GM23338 (cell line): Measurements from ENCODE around the gene KRT31. TPM values are rescaled to one million over a fixed set of nuclear protein-coding genes. Genes with fewer than 3 reads are reported as not detected.
A peak's percentile ranks its signal among the peaks of the same experiment; 100 is the strongest.

ENCODE experiments used
- ATAC-seq: fragments of 200-7000 bp; cut with Tn5 transposase; 3 replicates; pipeline ENCODE4 v1.9.1; 2020
- DNase-seq: peaks from one replicate; pipeline ENCODE4 v3.0.0-alpha.2; 2015; ENCODE audit warnings: low spot score
- H2AFZ ChIP-seq: fragments of 200-600 bp; sonication (generic); 2 replicates; pipeline ENCODE4 v1.8.0; 2016; ENCODE audit warnings: antibody characterized with exemption, mild to moderate bottlenecking, moderate library complexity
- H3F3A ChIP-seq: fragments of 200-600 bp; sonication (generic); replicated peaks from 2 replicates; pipeline ENCODE4 v1.8.0; 2017; ENCODE audit warnings: antibody characterized with exemption, mixed run types, low read depth
- H3K27ac ChIP-seq: fragments of 200-600 bp; sonication (generic); 2 replicates; pipeline ENCODE4 v1.6.1; 2016; ENCODE audit warnings: low read depth
- H3K27me3 ChIP-seq: fragments of 200-600 bp; sonication (generic); 2 replicates; pipeline ENCODE4 v1.8.0; 2016; ENCODE audit warnings: mild to moderate bottlenecking, mixed run types, moderate library complexity; ENCODE audit not compliant: insufficient read depth
- H3K36me3 ChIP-seq: fragments of 200-600 bp; sonication (generic); 2 replicates; pipeline ENCODE4 v1.8.0; 2016; ENCODE audit warnings: mild to moderate bottlenecking; ENCODE audit not compliant: insufficient read depth
- H3K4me1 ChIP-seq: fragments of 200-600 bp; sonication (generic); 2 replicates; pipeline ENCODE4 v1.8.0; 2016; ENCODE audit warnings: mild to moderate bottlenecking, moderate library complexity; ENCODE audit not compliant: insufficient read depth
- H3K4me2 ChIP-seq: fragments of 200-600 bp; sonication (generic); 2 replicates; pipeline ENCODE4 v1.7.1; 2017; ENCODE audit warnings: mixed run types
- H3K4me3 ChIP-seq: fragments of 200-600 bp; sonication (generic); 2 replicates; pipeline ENCODE4 v1.6.1; 2016; ENCODE audit warnings: mixed run types
- H3K79me2 ChIP-seq: fragments of 200-600 bp; sonication (generic); replicated peaks from 2 replicates; pipeline ENCODE4 v1.8.0; 2017; ENCODE audit warnings: mild to moderate bottlenecking; ENCODE audit not compliant: insufficient read depth
- H3K9me2 ChIP-seq: fragments of 200-600 bp; sonication (generic); 2 replicates; pipeline ENCODE4 v1.8.0; 2017; ENCODE audit not compliant: insufficient read depth
- H4K20me1 ChIP-seq: fragments of 200-600 bp; sonication (generic); replicated peaks from 2 replicates; pipeline ENCODE4 v1.8.0; 2017; ENCODE audit warnings: mild to moderate bottlenecking; ENCODE audit not compliant: insufficient read depth
- H3K27ac Mint-ChIP-seq: 2 replicates; pipeline ENCODE4 v1.8.0; 2020; ENCODE audit warnings: inconsistent platforms, mild to moderate bottlenecking, moderate library complexity, mixed read lengths
- H3K27me3 Mint-ChIP-seq: 3 replicates; pipeline ENCODE4 v1.8.0; 2022; ENCODE audit warnings: low read depth, mild to moderate bottlenecking, moderate library complexity, mixed read lengths, inconsistent platforms; ENCODE audit not compliant: insufficient read depth, poor library complexity
- H3K36me3 Mint-ChIP-seq: 3 replicates; pipeline ENCODE4 v1.8.0; 2021; ENCODE audit warnings: low read depth, mild to moderate bottlenecking, inconsistent platforms, moderate library complexity, mixed read lengths
- H3K4me1 Mint-ChIP-seq: 3 replicates; pipeline ENCODE4 v1.8.0; 2020; ENCODE audit warnings: mild to moderate bottlenecking, inconsistent platforms, mixed read lengths
- H3K4me3 Mint-ChIP-seq: 3 replicates; pipeline ENCODE4 v1.8.0; 2021; ENCODE audit warnings: moderate library complexity, mild to moderate bottlenecking, inconsistent platforms, mixed read lengths
- H3K9me3 Mint-ChIP-seq: 3 replicates; pipeline ENCODE4 v1.8.0; 2020; ENCODE audit warnings: moderate library complexity, mild to moderate bottlenecking, inconsistent platforms, mixed read lengths
- CREB1 ChIP-seq: fragments of 250-450 bp; sonication (Bioruptor Pico); IDR thresholded peaks from 2 replicates; pipeline ENCODE4 v1.5.0; 2020; ENCODE audit warnings: low read depth, mild to moderate bottlenecking, moderate library complexity
- CTCF ChIP-seq, 2 experiments: fragments of 200-600 bp in 1 of 2; sonication (generic) in 1 of 2; conservative IDR thresholded peaks; 2 replicates each; pipeline versions ENCODE4 v1.5.1 to v1.6.1; 2016 to 2017; ENCODE audit warnings: antibody characterized with exemption in 2 of 2, low read depth in 2 of 2, mild to moderate bottlenecking in 2 of 2, moderate library complexity in 1 of 2
- ETS1 ChIP-seq: IDR thresholded peaks from 2 replicates; pipeline ENCODE4 v1.6.1; 2016; ENCODE audit warnings: antibody characterized with exemption
- EZH2 ChIP-seq: fragments of 200-600 bp; sonication (generic); IDR thresholded peaks from one replicate; pipeline ENCODE4 v1.8.0; 2017; ENCODE audit warnings: antibody characterized with exemption, mild to moderate bottlenecking, low read depth; ENCODE audit not compliant: unreplicated experiment
- EZH2phosphoT487 ChIP-seq: fragments of 200-600 bp; sonication (generic); IDR thresholded peaks from one replicate; pipeline ENCODE4 v1.8.1; 2018; ENCODE audit warnings: antibody characterized with exemption; ENCODE audit not compliant: unreplicated experiment
- JUNB ChIP-seq: IDR thresholded peaks from one replicate; pipeline ENCODE4 v1.6.1; 2016; ENCODE audit warnings: antibody characterized with exemption; ENCODE audit not compliant: unreplicated experiment
- NANOG ChIP-seq: IDR thresholded peaks from 2 replicates; pipeline ENCODE4 v1.6.1; 2016; ENCODE audit warnings: antibody characterized with exemption, borderline replicate concordance
- POLR2AphosphoS5 ChIP-seq: IDR thresholded peaks from 2 replicates; pipeline ENCODE4 v1.6.1; 2016; ENCODE audit warnings: antibody characterized with exemption, low read depth
- STAT1 ChIP-seq: IDR thresholded peaks from one replicate; pipeline ENCODE4 v1.6.1; 2016; ENCODE audit warnings: antibody characterized with exemption; ENCODE audit not compliant: unreplicated experiment
- ZNF114 ChIP-seq: fragments of 250-450 bp; sonication (Bioruptor Pico); IDR thresholded peaks from 2 replicates; pipeline ENCODE4 v1.5.0; 2020; ENCODE audit warnings: mild to moderate bottlenecking, moderate library complexity
- ZNF331 ChIP-seq: fragments of 250-450 bp; sonication (Bioruptor Pico); IDR thresholded peaks from 2 replicates; pipeline ENCODE4 v1.5.0; 2020; ENCODE audit warnings: low read depth, mild to moderate bottlenecking, moderate library complexity
- polyA plus RNA-seq: library from polyadenylated mRNA; unstranded; fragments of >200 nt; fragmentation: Nextera tagmentation; extraction: Ambion mirVana; gene quantifications from 2 replicates; pipeline ENCODE4 v1.2.1, GENCODE V29; 2016
- total RNA-seq: library from RNA; depleted of rRNA; stranded (reverse); fragments of >200 nt; shearing (Covaris generic); gene quantifications from 2 replicates; pipeline ENCODE4 v1.2.3, GENCODE V29; 2014
- TF ChIP-seq, protein P1 (sequence below): IDR thresholded peaks from one replicate; pipeline ENCODE4 v1.6.1; 2018; ENCODE audit warnings: antibody characterized with exemption; ENCODE audit not compliant: unreplicated experiment
- TF ChIP-seq, protein P2 (sequence below): fragments of 250-450 bp; sonication (Bioruptor Pico); IDR thresholded peaks from 2 replicates; pipeline ENCODE4 v1.5.0; 2020; ENCODE audit warnings: mild to moderate bottlenecking, moderate library complexity

KRT31 gene
- total and polyA plus RNA-seq, 2 experiments from 2014 or later: not detected

DNA sequence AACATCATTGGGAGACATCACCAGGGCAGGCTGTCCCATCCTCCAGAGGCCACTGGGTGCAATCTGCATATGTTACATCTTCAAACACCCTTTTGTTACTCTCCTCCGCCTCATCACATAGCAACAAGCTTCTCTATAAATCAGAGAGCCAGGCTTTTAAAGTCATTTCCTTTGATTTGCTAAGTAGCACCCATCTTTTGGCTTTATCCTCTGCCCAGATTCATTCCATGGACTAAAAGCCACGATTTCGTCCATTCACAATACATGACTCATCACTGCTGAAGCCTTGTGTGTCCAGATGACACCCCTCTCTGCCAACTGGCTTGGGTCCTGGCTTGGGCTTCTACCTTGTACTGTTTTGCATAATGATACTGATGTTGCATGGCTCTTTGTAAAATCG lies 45.3 kb upstream of the KRT31 start:
- H3K36me3 Mint-ChIP-seq: no peaks in the 10 kb centered on the region
- 0 out of 2 replicates have a peak overlapping the region, but pooled peaks have one; percentile 32 for H2AFZ ChIP-seq

More for the DNA sequence above, 45.3 kb upstream of the KRT31 start:
- DNase-seq (no peak), ATAC-seq (no peak)
- H3K27me3 Mint-ChIP-seq: no peaks in the 10 kb centered on the region
- no peaks in the 10 kb centered on the region for H3F3A ChIP-seq
- no peak overlapping the region for H3K4me3 Mint-ChIP-seq
- no peak overlapping the region for H3K4me3 ChIP-seq
- H3K27ac ChIP-seq: no peak overlapping the region
- no peaks in the 10 kb centered on the region for H4K20me1 ChIP-seq
- no peaks in the 10 kb centered on the region for H3K4me1 ChIP-seq
- H3K36me3 ChIP-seq: no peaks in the 10 kb centered on the region
- TF ChIP-seq EZH2phosphoT487 (no peak), POLR2AphosphoS5 (no peak), ZNF331 (no peak), NANOG (no peak), CREB1 (no peak), CTCF (conservative IDR thresholded peaks at IDR 0.05; ENCODE audit: low read depth in 2 of 2) (no peak), ETS1 (no peak), JUNB (no peak), STAT1 (no peak), ZNF114 (CRISPR knock-in tag) (no peak), EZH2 (no peak)
- TF ChIP-seq, protein P1, sequence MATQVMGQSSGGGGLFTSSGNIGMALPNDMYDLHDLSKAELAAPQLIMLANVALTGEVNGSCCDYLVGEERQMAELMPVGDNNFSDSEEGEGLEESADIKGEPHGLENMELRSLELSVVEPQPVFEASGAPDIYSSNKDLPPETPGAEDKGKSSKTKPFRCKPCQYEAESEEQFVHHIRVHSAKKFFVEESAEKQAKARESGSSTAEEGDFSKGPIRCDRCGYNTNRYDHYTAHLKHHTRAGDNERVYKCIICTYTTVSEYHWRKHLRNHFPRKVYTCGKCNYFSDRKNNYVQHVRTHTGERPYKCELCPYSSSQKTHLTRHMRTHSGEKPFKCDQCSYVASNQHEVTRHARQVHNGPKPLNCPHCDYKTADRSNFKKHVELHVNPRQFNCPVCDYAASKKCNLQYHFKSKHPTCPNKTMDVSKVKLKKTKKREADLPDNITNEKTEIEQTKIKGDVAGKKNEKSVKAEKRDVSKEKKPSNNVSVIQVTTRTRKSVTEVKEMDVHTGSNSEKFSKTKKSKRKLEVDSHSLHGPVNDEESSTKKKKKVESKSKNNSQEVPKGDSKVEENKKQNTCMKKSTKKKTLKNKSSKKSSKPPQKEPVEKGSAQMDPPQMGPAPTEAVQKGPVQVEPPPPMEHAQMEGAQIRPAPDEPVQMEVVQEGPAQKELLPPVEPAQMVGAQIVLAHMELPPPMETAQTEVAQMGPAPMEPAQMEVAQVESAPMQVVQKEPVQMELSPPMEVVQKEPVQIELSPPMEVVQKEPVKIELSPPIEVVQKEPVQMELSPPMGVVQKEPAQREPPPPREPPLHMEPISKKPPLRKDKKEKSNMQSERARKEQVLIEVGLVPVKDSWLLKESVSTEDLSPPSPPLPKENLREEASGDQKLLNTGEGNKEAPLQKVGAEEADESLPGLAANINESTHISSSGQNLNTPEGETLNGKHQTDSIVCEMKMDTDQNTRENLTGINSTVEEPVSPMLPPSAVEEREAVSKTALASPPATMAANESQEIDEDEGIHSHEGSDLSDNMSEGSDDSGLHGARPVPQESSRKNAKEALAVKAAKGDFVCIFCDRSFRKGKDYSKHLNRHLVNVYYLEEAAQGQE: no peak
- TF ChIP-seq, protein P2, sequence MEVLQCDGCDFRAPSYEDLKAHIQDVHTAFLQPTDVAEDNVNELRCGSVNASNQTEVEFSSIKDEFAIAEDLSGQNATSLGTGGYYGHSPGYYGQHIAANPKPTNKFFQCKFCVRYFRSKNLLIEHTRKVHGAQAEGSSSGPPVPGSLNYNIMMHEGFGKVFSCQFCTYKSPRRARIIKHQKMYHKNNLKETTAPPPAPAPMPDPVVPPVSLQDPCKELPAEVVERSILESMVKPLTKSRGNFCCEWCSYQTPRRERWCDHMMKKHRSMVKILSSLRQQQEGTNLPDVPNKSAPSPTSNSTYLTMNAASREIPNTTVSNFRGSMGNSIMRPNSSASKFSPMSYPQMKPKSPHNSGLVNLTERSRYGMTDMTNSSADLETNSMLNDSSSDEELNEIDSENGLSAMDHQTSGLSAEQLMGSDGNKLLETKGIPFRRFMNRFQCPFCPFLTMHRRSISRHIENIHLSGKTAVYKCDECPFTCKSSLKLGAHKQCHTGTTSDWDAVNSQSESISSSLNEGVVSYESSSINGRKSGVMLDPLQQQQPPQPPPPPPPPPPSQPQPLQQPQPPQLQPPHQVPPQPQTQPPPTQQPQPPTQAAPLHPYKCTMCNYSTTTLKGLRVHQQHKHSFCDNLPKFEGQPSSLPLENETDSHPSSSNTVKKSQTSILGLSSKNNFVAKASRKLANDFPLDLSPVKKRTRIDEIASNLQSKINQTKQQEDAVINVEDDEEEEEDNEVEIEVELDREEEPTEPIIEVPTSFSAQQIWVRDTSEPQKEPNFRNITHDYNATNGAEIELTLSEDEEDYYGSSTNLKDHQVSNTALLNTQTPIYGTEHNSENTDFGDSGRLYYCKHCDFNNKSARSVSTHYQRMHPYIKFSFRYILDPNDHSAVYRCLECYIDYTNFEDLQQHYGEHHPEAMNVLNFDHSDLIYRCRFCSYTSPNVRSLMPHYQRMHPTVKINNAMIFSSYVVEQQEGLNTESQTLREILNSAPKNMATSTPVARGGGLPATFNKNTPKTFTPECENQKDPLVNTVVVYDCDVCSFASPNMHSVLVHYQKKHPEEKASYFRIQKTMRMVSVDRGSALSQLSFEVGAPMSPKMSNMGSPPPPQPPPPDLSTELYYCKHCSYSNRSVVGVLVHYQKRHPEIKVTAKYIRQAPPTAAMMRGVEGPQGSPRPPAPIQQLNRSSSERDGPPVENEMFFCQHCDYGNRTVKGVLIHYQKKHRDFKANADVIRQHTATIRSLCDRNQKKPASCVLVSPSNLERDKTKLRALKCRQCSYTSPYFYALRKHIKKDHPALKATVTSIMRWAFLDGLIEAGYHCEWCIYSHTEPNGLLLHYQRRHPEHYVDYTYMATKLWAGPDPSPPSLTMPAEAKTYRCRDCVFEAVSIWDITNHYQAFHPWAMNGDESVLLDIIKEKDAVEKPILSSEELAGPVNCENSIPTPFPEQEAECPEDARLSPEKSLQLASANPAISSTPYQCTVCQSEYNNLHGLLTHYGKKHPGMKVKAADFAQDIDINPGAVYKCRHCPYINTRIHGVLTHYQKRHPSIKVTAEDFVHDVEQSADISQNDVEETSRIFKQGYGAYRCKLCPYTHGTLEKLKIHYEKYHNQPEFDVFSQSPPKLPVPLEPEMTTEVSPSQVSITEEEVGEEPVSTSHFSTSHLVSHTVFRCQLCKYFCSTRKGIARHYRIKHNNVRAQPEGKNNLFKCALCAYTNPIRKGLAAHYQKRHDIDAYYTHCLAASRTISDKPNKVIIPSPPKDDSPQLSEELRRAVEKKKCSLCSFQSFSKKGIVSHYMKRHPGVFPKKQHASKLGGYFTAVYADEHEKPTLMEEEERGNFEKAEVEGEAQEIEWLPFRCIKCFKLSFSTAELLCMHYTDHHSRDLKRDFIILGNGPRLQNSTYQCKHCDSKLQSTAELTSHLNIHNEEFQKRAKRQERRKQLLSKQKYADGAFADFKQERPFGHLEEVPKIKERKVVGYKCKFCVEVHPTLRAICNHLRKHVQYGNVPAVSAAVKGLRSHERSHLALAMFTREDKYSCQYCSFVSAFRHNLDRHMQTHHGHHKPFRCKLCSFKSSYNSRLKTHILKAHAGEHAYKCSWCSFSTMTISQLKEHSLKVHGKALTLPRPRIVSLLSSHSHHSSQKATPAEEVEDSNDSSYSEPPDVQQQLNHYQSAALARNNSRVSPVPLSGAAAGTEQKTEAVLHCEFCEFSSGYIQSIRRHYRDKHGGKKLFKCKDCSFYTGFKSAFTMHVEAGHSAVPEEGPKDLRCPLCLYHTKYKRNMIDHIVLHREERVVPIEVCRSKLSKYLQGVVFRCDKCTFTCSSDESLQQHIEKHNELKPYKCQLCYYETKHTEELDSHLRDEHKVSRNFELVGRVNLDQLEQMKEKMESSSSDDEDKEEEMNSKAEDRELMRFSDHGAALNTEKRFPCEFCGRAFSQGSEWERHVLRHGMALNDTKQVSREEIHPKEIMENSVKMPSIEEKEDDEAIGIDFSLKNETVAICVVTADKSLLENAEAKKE (CRISPR knock-in tag): no peak
- H3K9me3 Mint-ChIP-seq: peaks cover 4% of the 10 kb centered on the region; the same call in 2 of the 3 replicates
- H3K27me3 ChIP-seq: no peaks in the 10 kb centered on the region
- 0 out of 2 replicates have a peak, but pooled peaks cover 11% of the 10 kb centered on the region for H3K9me2 ChIP-seq
- H3K4me2 ChIP-seq: no peak overlapping the region
- no peak overlapping the region for H3K27ac Mint-ChIP-seq
- H3K4me1 Mint-ChIP-seq: no peaks in the 10 kb centered on the region
- H3K79me2 ChIP-seq: no peaks in the 10 kb centered on the region
